D721Med (cell line): ENCODE data around the gene SLC27A2.

Source experiments
- DNase-seq: peaks from one replicate; pipeline ENCODE4 v3.0.0; 2011; ENCODE audit warnings: low spot score; ENCODE audit not compliant: insufficient read length
- FAIRE-seq: peaks from 2 replicates; lab custom pipeline; 2011; peaks lifted over from hg19 to GRCh38; lab: Jason Lieb, UNC
- CTCF ChIP-seq: IDR thresholded peaks from 2 replicates; pipeline ENCODE4 v1.5.1; 2012; ENCODE audit warnings: mild to moderate bottlenecking, control low read depth; ENCODE audit not compliant: insufficient read depth; ENCODE audit errors: missing control alignments

SLC27A2 gene

GRCh38 chr15:50281427-50281826 is 99.4 kb downstream of the SLC27A2 start:
- DNase-seq (no peak), FAIRE-seq (no peak)
- no peak for TF ChIP-seq CTCF
